Testis (tissue), 3 donors: ENCODE measurements around the gene ALOX15B. TPM values are rescaled to one million over a fixed set of nuclear protein-coding genes. Genes with fewer than 3 reads are reported as not detected.

Experiments
- DNase-seq: peaks from one replicate; pipeline ENCODE4 v3.0.0-alpha.2; 2019
- H3K27ac ChIP-seq, 2 donors: fragments of 200-600 bp; sonication (generic); one replicate each; pipeline ENCODE4 v1.5.1; 2019
- H3K27me3 ChIP-seq: fragments of 200-600 bp; sonication (generic); one replicate; pipeline ENCODE4 v1.5.1; 2019
- H3K36me3 ChIP-seq: fragments of 200-600 bp; sonication (generic); one replicate; pipeline ENCODE4 v1.5.1; 2017; ENCODE audit warnings: low read depth; ENCODE audit errors: missing control alignments
- H3K4me1 ChIP-seq: fragments of 200-600 bp; sonication (generic); one replicate; pipeline ENCODE4 v1.5.1; 2019
- H3K4me3 ChIP-seq, 2 donors: fragments of 200-600 bp; sonication (generic); one replicate each; pipeline ENCODE4 v1.5.1; 2017 to 2019
- H3K9me3 ChIP-seq: fragments of 200-600 bp; sonication (generic); one replicate; pipeline ENCODE4 v1.5.1; 2017
- CTCF ChIP-seq, 3 experiments: fragments of 450-650 bp in 2 of 3; fragments of 200-600 bp in 1 of 3; sonication (generic) in 1 of 3; IDR thresholded peaks; one replicate each; pipeline ENCODE4 v1.5.1; 2016 to 2019; ENCODE audit warnings: antibody characterized with exemption in 3 of 3, mild to moderate bottlenecking in 2 of 3, moderate library complexity in 1 of 3
- POLR2A ChIP-seq: fragments of 450-650 bp; IDR thresholded peaks from one replicate; pipeline ENCODE4 v1.6.1; 2017; ENCODE audit warnings: antibody characterized with exemption, mild to moderate bottlenecking, moderate library complexity
- WGBS, 2 donors: methylation state at CpG; one replicate each; pipeline ENCODE4 v1.1.5; 2018; 5-methylcytosine and 5-hydroxymethylcytosine counted together
- intact Hi-C: fragments of 100-400 bp; cut with DNase I; formaldehyde crosslinking; loops from one replicate; pipeline ENCODE4 v1.15.1; 2023; ENCODE audit warnings: low total_unique reads
- polyA plus RNA-seq: library from polyadenylated mRNA; stranded (reverse); fragments of 350-450 nt; fragmentation: Illumina TruSeq; extraction: RNeasy Lipid Tissue Mini Kit (QIAGEN cat#74804); gene quantifications from one replicate; pipeline ENCODE4 v1.2.3, GENCODE V29; 2014; ENCODE audit warnings: low read depth, low replicate concordance; ENCODE audit not compliant: insufficient read depth
- total RNA-seq, 2 donors: library from RNA; depleted of rRNA; stranded (reverse); fragments of >200 nt; gene quantifications; one replicate each; pipeline ENCODE4 v1.2.3, GENCODE V29; 2016

Gene ALOX15B
- total and polyA plus RNA-seq, 3 donors from 2014 or later: 0.79 to 2.2 (median 1.8) TPM

GRCh38 chr17:8063761-8064534 is 25.1 kb downstream of the ALOX15B start:
- Histone ChIP-seq H3K4me1 (no peaks in the 10 kb centered on the region), H3K9me3 (no peaks in the 10 kb centered on the region), H3K36me3 (no peaks in the 10 kb centered on the region), H3K27me3 (no peaks in the 10 kb centered on the region), H3K4me3 (no peak overlapping the region), H3K27ac (no peak overlapping the region)
- intact Hi-C loops: no loop called here
- TF ChIP-seq CTCF (IDR thresholded peaks at IDR 0.05) (no peak), POLR2A (no peak)
- DNase-seq: no peak
- WGBS, 2 donors: 4 to 5% methylated on average over 13 to 25 of the region's 28 CpGs

- H3K27ac ChIP-seq: no peak overlapping the region
- no peaks in the 10 kb centered on the region for H3K36me3 ChIP-seq
- no peaks in the 10 kb centered on the region for H3K9me3 ChIP-seq
- H3K4me3 ChIP-seq: no peak overlapping the region
- no peaks in the 10 kb centered on the region for H3K27me3 ChIP-seq
- H3K4me1 ChIP-seq: no peaks in the 10 kb centered on the region
- no peak for DNase-seq
- WGBS, 2 donors: 36 to 42% methylated on average over 5 to 6 of the region's 6 CpGs
- intact Hi-C loops: no loop called here
- no peak for TF ChIP-seq POLR2A
- no peak for TF ChIP-seq CTCF (IDR thresholded peaks at IDR 0.05)
These were observed 25.7 kb downstream of the ALOX15B start for GRCh38 chr17:8064561-8065019.

GRCh38 chr17:8066841-8067775 is 28.2 kb downstream of the ALOX15B start:
- DNase-seq: no peak
- TF ChIP-seq CTCF (IDR thresholded peaks at IDR 0.05) (no peak), POLR2A (no peak)
- 70 to 72% methylated on average over 13 to 15 of the region's 15 CpGs for WGBS, 2 donors
- intact Hi-C loops: no loop called here
- no peak overlapping the region for H3K27ac ChIP-seq
- no peaks in the 10 kb centered on the region for H3K36me3 ChIP-seq
- no peaks in the 10 kb centered on the region for H3K4me1 ChIP-seq
- no peaks in the 10 kb centered on the region for H3K27me3 ChIP-seq
- no peak overlapping the region for H3K4me3 ChIP-seq
- no peaks in the 10 kb centered on the region for H3K9me3 ChIP-seq

GRCh38 chr17:8067806-8068205 is 28.9 kb downstream of the ALOX15B start:
- TF ChIP-seq CTCF (IDR thresholded peaks at IDR 0.05) (no peak), POLR2A (no peak)
- H3K4me1 ChIP-seq: peaks cover 6% of the 10 kb centered on the region
- no peaks in the 10 kb centered on the region for H3K36me3 ChIP-seq
- intact Hi-C loops: no loop called here
- no peaks in the 10 kb centered on the region for H3K27me3 ChIP-seq
- no peak overlapping the region for H3K27ac ChIP-seq
- no peak for DNase-seq
- H3K4me3 ChIP-seq: no peak overlapping the region
- 71 to 85% methylated on average over 4 of the region's 4 CpGs for WGBS, 2 donors
- no peaks in the 10 kb centered on the region for H3K9me3 ChIP-seq
